Aorta (tissue), 5 donors: Measurements from ENCODE around the gene C19orf44. TPM values are rescaled to one million over a fixed set of nuclear protein-coding genes. Genes with fewer than 3 reads are reported as not detected.

ENCODE experiments used
- ATAC-seq: fragments of 200-7000 bp; cut with Tn5 transposase; one replicate; pipeline ENCODE4 v1.9.1; 2022; ENCODE audit warnings: moderate library complexity; ENCODE audit not compliant: low FRiP score
- DNase-seq, 2 donors: peaks; one replicate each; pipeline ENCODE4 v3.0.0-alpha.2; 2020
- H3K27ac ChIP-seq, 2 donors: one replicate each; pipeline ENCODE4 v1.5.1; 2013; ENCODE audit warnings: low read length in 2 of 2, mild to moderate bottlenecking in 2 of 2, moderate library complexity in 2 of 2, control low read depth in 1 of 2, inconsistent platforms in 1 of 2, low read depth in 1 of 2
- H3K27me3 ChIP-seq, 2 donors: one replicate each; pipeline ENCODE4 v1.6.1; 2013; ENCODE audit warnings: control low read depth in 1 of 2, low read length in 1 of 2, mild to moderate bottlenecking in 1 of 2, moderate library complexity in 1 of 2; ENCODE audit not compliant: insufficient read depth in 2 of 2, control insufficient read depth in 1 of 2
- H3K36me3 ChIP-seq, 2 donors: one replicate each; pipeline ENCODE4 v1.6.1; 2013; ENCODE audit warnings: control low read depth in 1 of 2, low read length in 1 of 2, mild to moderate bottlenecking in 1 of 2; ENCODE audit not compliant: insufficient read depth in 2 of 2, control insufficient read depth in 1 of 2
- H3K4me1 ChIP-seq, 2 donors: one replicate each; pipeline ENCODE4 v1.6.1; 2013; ENCODE audit warnings: low read length in 2 of 2, control low read depth in 1 of 2, mild to moderate bottlenecking in 1 of 2, moderate library complexity in 1 of 2; ENCODE audit not compliant: insufficient read depth in 2 of 2, control insufficient read depth in 1 of 2
- H3K4me3 ChIP-seq, 2 donors: one replicate each; pipeline ENCODE4 v1.5.1; 2013; ENCODE audit warnings: low read length in 2 of 2, control low read depth in 1 of 2, mild to moderate bottlenecking in 1 of 2
- H3K9me3 ChIP-seq: one replicate; pipeline ENCODE4 v1.6.1; 2013; ENCODE audit warnings: mild to moderate bottlenecking, low read length; ENCODE audit not compliant: control insufficient read depth
- WGBS, 2 donors: extraction: QIAGEN DNeasy Blood & Tissue Kit; methylation state at CpG; one replicate each; pipeline ENCODE4 v1.1.7; 2013; 5-methylcytosine and 5-hydroxymethylcytosine counted together
- intact Hi-C, 2 donors: fragments of 100-400 bp; cut with DNase I; formaldehyde crosslinking; loops; one replicate each; pipeline versions ENCODE4 v1.14.2 to v1.15.0; 2022
- polyA plus RNA-seq, 2 donors: library from polyadenylated mRNA; stranded (reverse); fragments of 200-250 nt; gene quantifications; one replicate each; pipeline ENCODE4 v1.2.3, GENCODE V29; 2013
- total RNA-seq, 2 donors: library from RNA; stranded (reverse); fragmentation: NEBNext Ultra II Directional; extraction: Animal tissue kit (Norgen Biotek cat#: 25700); gene quantifications; one replicate each; pipeline ENCODE4 v1.2.1, GENCODE V29; 2021
- donor health status: healthy with polysubstance abuse.
- donor health status: Bipolar disorder and iron deficiency.
- donor health status: DM: no; HTN: no; CAD: no.
- donor health status: DM: no; HTN: no; CAD: no.
- donor health status: DM: yes; HTN: yes; CAD: no.

C19orf44 gene
- total and polyA plus RNA-seq, 4 donors, result 1.4 to 8.2 (median 5.0) TPM

- ATAC-seq (no peak), DNase-seq (no peak)
- Histone ChIP-seq H3K4me1 (no peaks in the 10 kb centered on the region), H3K36me3 (peaks cover 0 to 3% of the 10 kb centered on the region in 2 donors), H3K27ac (no peak overlapping the region), H3K9me3 (no peaks in the 10 kb centered on the region), H3K27me3 (no peaks in the 10 kb centered on the region), H3K4me3 (no peak overlapping the region)
- 92 to 93% methylated on average over 10 of the region's 10 CpGs for WGBS, 2 donors
- intact Hi-C loops, result no loop called here
Observed at GRCh38 chr19:16566161-16566560, 70.0 kb downstream of the C19orf44 start.

DNA sequence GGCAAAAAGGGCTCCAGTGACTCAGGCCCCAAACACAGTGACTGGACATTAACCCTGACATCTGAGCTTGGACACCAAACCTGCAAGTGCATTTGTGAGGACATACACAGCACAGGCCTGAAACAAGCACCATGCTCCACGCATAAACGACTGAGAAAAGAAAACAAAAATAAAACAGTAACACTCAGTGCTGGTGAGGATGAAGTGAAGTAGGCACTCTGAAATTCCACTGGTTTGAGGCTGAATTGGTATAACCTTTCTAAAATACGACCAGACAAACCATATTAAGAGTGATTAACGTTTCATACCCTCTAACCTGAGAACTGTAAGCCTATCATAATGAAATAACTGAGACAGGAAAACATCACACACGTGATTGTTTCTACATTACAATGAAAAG, 70.5 kb downstream of the C19orf44 start:
- 92 to 93% methylated on average over 5 of the region's 5 CpGs for WGBS, 2 donors
- ATAC-seq, result no peak
- DNase-seq, result no peak
- Histone ChIP-seq H3K27ac (no peak overlapping the region), H3K4me1 (no peaks in the 10 kb centered on the region), H3K4me3 (no peak overlapping the region), H3K27me3 (no peaks in the 10 kb centered on the region), H3K9me3 (no peaks in the 10 kb centered on the region), H3K36me3 (peaks cover 0 to 3% of the 10 kb centered on the region in 2 donors)
- intact Hi-C loops, result no loop called here

DNA sequence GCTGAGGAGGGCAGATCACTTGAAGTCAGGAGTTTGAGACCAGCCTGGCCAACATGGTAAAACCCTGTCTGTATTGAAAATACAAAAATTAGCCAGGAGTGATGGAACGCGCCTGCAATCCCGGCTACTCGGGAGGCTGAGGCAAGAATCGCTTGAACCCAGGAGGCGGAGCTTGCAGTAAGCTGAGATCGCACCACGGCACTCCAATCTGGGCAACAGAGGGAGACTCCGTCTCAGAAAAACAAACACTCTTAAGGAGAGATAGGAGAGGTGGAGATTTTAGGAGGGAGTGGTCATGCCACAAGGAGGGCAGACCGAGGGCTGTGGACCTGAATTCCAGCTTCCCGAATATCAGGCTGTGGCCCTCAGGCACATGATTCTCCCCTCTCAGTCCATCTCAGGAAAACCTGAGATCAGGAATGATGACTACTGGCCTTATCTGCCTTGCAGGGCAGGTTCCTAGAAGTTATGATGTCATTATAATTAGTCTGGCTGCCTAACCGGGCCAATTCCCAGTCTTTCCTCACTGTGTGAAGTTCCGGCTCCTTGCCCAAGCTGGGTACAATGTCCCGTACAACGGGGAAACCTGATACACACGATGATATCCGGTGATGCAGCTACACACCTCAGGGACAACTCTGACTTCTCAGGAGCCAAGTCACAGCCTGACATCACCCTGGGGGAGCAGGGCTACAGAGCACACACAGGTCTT, 73.6 kb downstream of the C19orf44 start:
- DNase-seq (no peak), ATAC-seq (no peak)
- WGBS, 2 donors, result 85 to 86% methylated on average over 17 of the region's 17 CpGs
- intact Hi-C loops, result no loop called here
- no peaks in the 10 kb centered on the region for H3K27me3 ChIP-seq
- H3K27ac ChIP-seq, result no peak overlapping the region
- no peaks in the 10 kb centered on the region for H3K36me3 ChIP-seq
- no peaks in the 10 kb centered on the region for H3K4me1 ChIP-seq
- no peaks in the 10 kb centered on the region for H3K9me3 ChIP-seq
- H3K4me3 ChIP-seq, result no peak overlapping the region

Other genes with a start within 250 kb of the C19orf44 start
- gene KLF2, start 171.6 kb upstream of the C19orf44 start, total RNA-seq, result 100 to 1,000 TPM in 1 of 2 donors, 10 to 100 TPM in 1; 98.9 to 223 TPM
- 10 to 100 TPM in 1 of 2 donors, 1 to 10 TPM in 1; 4.8 to 12.4 TPM for gene KLF2, start 171.6 kb upstream of the C19orf44 start, polyA plus RNA-seq
- 10 to 100 TPM; 32.3 to 44.7 TPM for gene EPS15L1, start 24.4 kb upstream of the C19orf44 start, total RNA-seq
- 10 to 100 TPM in 1 of 2 donors, 1 to 10 TPM in 1; 7.1 to 15.7 TPM for gene EPS15L1, start 24.4 kb upstream of the C19orf44 start, polyA plus RNA-seq
- gene CALR3, start 227 bp upstream of the C19orf44 start, total RNA-seq, result not detected
- not detected for gene CALR3, start 227 bp upstream of the C19orf44 start, polyA plus RNA-seq
- 10 to 100 TPM; 32.4 to 36.6 TPM for gene CHERP, start 46.0 kb downstream of the C19orf44 start, total RNA-seq
- gene CHERP, start 46.0 kb downstream of the C19orf44 start, polyA plus RNA-seq, result 10 to 100 TPM in 1 of 2 donors, 1 to 10 TPM in 1; 5.5 to 17.4 TPM
- 10 to 100 TPM; 33.9 to 37.7 TPM for gene SLC35E1, start 76.0 kb downstream of the C19orf44 start, total RNA-seq
- gene SLC35E1, start 76.0 kb downstream of the C19orf44 start, polyA plus RNA-seq, result 10 to 100 TPM; 22.5 to 24.5 TPM
- gene MED26, start 131.8 kb downstream of the C19orf44 start, total RNA-seq, result 1 to 10 TPM; 8.0 to 8.4 TPM
- gene MED26, start 131.8 kb downstream of the C19orf44 start, polyA plus RNA-seq, result 1 to 10 TPM in 1 of 2 donors, under 1 TPM in 1; 0.75 to 2.6 TPM
- 10 to 100 TPM; 46.9 to 70.8 TPM for gene SMIM7, start 163.8 kb downstream of the C19orf44 start, total RNA-seq
- 100 to 1,000 TPM in 1 of 2 donors, 10 to 100 TPM in 1; 92.7 to 114 TPM for gene SMIM7, start 163.8 kb downstream of the C19orf44 start, polyA plus RNA-seq
- gene TMEM38A, start 164.7 kb downstream of the C19orf44 start, total RNA-seq, result 1 to 10 TPM; 3.6 to 5.8 TPM
- 1 to 10 TPM; 3.7 to 8.5 TPM for gene TMEM38A, start 164.7 kb downstream of the C19orf44 start, polyA plus RNA-seq
- gene NWD1, start 223.5 kb downstream of the C19orf44 start, total RNA-seq, result under 1 TPM; 0.03 to 0.21 TPM
- not detected for gene NWD1, start 223.5 kb downstream of the C19orf44 start, polyA plus RNA-seq